Right lobe of liver (tissue), 6 donors: ENCODE results near the gene GPR15LG. TPM values are rescaled to one million over a fixed set of nuclear protein-coding genes. Genes with fewer than 3 reads are reported as not detected.

ENCODE experiments used
- ATAC-seq, 4 donors: fragments of 200-7000 bp; cut with Tn5 transposase; one replicate each; pipeline ENCODE4 v1.9.1; 2020; ENCODE audit warnings: mild to moderate bottlenecking in 4 of 4, moderate library complexity in 4 of 4
- DNase-seq, 3 donors: peaks; one replicate each; pipeline ENCODE4 v3.0.0-alpha.2; 2020
- H3K27ac ChIP-seq, 3 donors: fragments of 200-600 bp; one replicate each; pipeline ENCODE4 v1.8.0; 2022
- H3K27me3 ChIP-seq, 2 donors: fragments of 200-600 bp; one replicate each; pipeline ENCODE4 v1.8.0; 2022
- H3K36me3 ChIP-seq, 4 donors: fragments of 200-600 bp; sonication (generic) in 1 of 4; one replicate each; pipeline versions ENCODE4 v1.5.1 to v1.8.0; 2017 to 2022; ENCODE audit warnings: control low read depth in 1 of 4
- H3K4me1 ChIP-seq, 4 donors: fragments of 200-600 bp; sonication (generic) in 1 of 4; one replicate each; pipeline versions ENCODE4 v1.5.1 to v1.8.0; 2017 to 2022; ENCODE audit warnings: control low read depth in 1 of 4
- H3K4me3 ChIP-seq, 3 donors: fragments of 200-600 bp; one replicate each; pipeline ENCODE4 v1.8.0; 2022
- H3K9me3 ChIP-seq, 4 donors: fragments of 200-600 bp; sonication (generic) in 1 of 4; one replicate each; pipeline versions ENCODE4 v1.5.1 to v1.8.0; 2017 to 2022; ENCODE audit warnings: control low read depth in 1 of 4
- POLR2A ChIP-seq: fragments of 450-650 bp; IDR thresholded peaks from one replicate; pipeline ENCODE4 v1.6.1; 2017; ENCODE audit warnings: antibody characterized with exemption, mild to moderate bottlenecking
- WGBS: methylation state at CpG from one replicate; pipeline ENCODE4 v1.1.6; 2018; ENCODE audit warnings: low coverage, low lambda C conversion rate; ENCODE audit not compliant: insufficient coverage; ENCODE audit errors: missing lambda C conversion rate; 5-methylcytosine and 5-hydroxymethylcytosine counted together
- intact Hi-C, 2 donors: fragments of 100-400 bp; cut with DNase I; formaldehyde crosslinking; loops; one replicate each; pipeline versions ENCODE4 v1.11.2 to v1.14.1; 2022
- total RNA-seq, 6 experiments: library from RNA; depleted of rRNA in 2 of 6; stranded (reverse); fragments of >200 nt in 2 of 6; fragmentation: NEBNext Ultra II Directional in 3 of 6; extraction: Animal tissue kit (Norgen Biotek cat#: 25700) in 3 of 6; gene quantifications; one replicate each; pipeline versions ENCODE4 v1.1.0 to v1.2.4, GENCODE V29; 2016 to 2023
- TF ChIP-seq, protein P1 (sequence below), 4 donors: fragments of 200-600 bp in 3 of 4; fragments of 450-650 bp in 1 of 4; IDR thresholded peaks; one replicate each; pipeline versions ENCODE4 v1.5.1 to v1.8.0; 2016 to 2022; ENCODE audit warnings: antibody characterized with exemption in 4 of 4, mild to moderate bottlenecking in 2 of 4
- donor health status: DM: no; HTN: yes; CAD: no.
- donor health status: DM: no; HTN: no; CAD: no.
- donor health status: DM: no; HTN: no; CAD: no.
- donor health status: DM: no; HTN: yes; CAD: no.
- donor health status: DM: no; HTN: yes; CAD: no.

GPR15LG gene
- total RNA-seq, 6 experiments from 2014 or later: not detected

DNA sequence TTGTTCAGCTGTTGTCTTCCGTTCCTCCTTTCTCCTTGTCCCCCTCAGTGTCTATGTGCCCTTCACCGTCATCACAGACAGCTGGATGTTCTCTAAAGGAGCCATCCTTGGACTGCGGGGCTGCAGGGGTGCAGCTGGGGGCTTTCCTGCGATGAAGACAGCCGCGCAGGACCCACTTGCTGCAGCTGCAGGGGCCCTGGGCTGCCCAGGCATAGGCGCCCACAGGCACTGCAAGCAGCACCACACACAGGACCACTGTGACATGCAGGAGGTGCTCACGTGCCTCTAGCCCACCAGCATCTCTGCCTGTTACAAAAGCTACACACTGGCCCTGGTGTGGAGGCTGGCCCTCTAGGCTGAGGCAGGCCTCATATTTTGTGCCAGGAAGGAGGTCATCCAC is 48.3 kb downstream of the GPR15LG start:
- Histone ChIP-seq H3K36me3 (no peaks in the 10 kb centered on the region), H3K4me3 (no peak overlapping the region), H3K27me3 (no peaks in the 10 kb centered on the region), H3K27ac (no peak overlapping the region), H3K4me1 (no peaks in the 10 kb centered on the region), H3K9me3 (no peaks in the 10 kb centered on the region)
- peak in 1 of 4 donors; percentile 31 for ATAC-seq
- 77% methylated on average over 5 of the region's 8 CpGs for WGBS
- no peak for TF ChIP-seq POLR2A
- TF ChIP-seq, protein P1, sequence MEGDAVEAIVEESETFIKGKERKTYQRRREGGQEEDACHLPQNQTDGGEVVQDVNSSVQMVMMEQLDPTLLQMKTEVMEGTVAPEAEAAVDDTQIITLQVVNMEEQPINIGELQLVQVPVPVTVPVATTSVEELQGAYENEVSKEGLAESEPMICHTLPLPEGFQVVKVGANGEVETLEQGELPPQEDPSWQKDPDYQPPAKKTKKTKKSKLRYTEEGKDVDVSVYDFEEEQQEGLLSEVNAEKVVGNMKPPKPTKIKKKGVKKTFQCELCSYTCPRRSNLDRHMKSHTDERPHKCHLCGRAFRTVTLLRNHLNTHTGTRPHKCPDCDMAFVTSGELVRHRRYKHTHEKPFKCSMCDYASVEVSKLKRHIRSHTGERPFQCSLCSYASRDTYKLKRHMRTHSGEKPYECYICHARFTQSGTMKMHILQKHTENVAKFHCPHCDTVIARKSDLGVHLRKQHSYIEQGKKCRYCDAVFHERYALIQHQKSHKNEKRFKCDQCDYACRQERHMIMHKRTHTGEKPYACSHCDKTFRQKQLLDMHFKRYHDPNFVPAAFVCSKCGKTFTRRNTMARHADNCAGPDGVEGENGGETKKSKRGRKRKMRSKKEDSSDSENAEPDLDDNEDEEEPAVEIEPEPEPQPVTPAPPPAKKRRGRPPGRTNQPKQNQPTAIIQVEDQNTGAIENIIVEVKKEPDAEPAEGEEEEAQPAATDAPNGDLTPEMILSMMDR (IDR thresholded peaks at IDR 0.05): no peak
- no peak for DNase-seq
- intact Hi-C loops: no loop called here

DNA sequence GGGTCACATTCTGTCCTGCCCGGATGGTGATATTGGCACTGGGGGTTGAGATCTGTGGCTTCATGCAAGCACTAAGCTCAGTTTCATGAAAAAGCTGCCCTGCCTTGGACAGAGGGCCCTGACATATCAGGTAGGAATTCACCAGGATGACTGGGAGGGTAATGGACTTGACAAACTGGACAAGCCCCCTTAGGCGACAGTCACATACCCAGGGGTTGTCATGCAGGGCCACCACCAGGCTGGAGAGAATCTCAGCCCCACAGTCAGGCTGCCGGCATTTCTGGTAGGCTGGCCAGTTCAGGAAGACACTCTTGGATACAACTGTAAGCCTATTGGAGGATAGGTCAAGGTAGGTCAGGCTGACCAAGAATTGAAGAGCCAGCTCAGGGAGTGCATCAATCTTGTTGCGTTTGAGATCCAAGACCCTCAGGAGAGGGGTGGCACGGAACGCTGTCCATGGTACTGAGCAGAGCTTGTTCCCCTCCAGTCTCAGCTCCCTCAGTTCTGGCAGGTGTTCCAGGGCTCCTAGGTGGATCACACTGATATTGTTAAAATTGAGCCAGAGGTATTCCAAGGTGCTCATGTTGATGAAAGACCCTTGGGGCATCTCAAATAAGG is 50.9 kb downstream of the GPR15LG start:
- Histone ChIP-seq H3K27me3 (no peaks in the 10 kb centered on the region), H3K9me3 (no peaks in the 10 kb centered on the region), H3K27ac (no peak overlapping the region), H3K36me3 (no peaks in the 10 kb centered on the region), H3K4me1 (no peaks in the 10 kb centered on the region), H3K4me3 (no peak overlapping the region)
- no peak for ATAC-seq
- DNase-seq: no peak
- TF ChIP-seq, protein P1 (IDR thresholded peaks at IDR 0.05): no peak
- TF ChIP-seq POLR2A: no peak
- WGBS: 33% methylated on average over 3 of the region's 6 CpGs
- intact Hi-C loops: no loop called here

DNA sequence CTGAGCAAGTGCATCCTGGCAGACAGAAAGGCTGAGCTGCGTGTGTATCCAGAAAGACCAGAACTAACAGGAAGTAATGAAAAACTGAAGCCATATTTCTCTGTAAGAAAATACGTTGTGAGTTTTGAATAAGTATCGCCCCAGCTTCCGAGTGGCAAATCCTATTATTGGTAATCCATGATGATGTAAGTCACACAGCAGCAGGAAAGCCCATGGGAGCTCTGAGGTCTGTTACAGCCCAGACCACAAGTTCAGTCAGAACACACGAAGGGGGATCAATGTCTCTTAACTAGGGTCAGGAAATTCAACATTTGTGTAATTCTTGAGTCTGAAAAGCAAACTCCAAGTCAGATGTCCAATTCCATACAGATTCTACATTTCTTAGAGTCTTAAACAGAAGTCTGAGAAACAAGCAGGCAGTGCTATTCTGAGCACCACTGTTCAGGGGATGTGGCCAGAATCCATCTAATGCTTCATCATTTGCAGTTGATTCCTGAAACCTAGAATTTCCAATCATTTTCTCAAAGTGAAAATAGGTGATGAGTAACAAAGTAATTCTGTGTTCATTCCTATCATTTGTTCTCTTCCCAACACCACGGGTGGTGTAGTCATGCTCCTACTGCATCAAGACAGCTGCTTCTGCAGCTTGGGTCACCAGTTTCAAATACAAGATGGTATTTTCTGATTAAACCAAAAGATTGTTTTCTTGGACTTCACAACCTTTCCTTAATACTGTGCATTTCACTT is 52.0 kb downstream of the GPR15LG start, which contains the start of gene LRIT2:
TSS of gene LRIT2 (minus strand) at position 118 of the 747 bp plus-strand sequence. CDS start at position 94, 24 bp downstream.
- Histone ChIP-seq H3K27me3 (no peaks in the 10 kb centered on the region), H3K9me3 (no peaks in the 10 kb centered on the region), H3K4me3 (no peak within 1 kb of the TSS), H3K4me1 (no peaks in the 10 kb centered on the region), H3K27ac (no peak within 1 kb of the TSS), H3K36me3 (no peaks in the 10 kb centered on the region)
- TF ChIP-seq, protein P1 (IDR thresholded peaks at IDR 0.05): no peak
- TF ChIP-seq POLR2A: no peak
- no peak for ATAC-seq
- intact Hi-C loops: no loop called here
- DNase-seq: no peak
- WGBS: 40% methylated on average over 6 of the region's 6 CpGs

DNA sequence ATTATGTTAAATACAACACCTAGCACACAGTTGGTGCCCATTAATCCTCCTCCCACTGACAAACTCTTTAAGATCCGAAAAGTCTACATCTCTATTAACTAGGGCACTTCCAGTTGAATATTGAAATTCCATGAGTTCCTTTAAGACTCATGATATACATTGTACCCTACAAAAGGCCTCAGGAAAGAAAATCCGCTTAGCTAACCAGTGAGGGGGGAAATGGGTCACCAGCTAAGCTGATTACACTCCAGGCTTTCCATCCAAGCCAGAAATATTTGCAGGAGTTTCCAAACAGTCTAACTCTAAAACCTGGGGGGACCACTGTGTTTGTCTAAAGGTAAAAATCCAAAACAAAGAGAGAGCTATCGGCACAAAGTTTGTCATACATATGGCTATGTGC is 53.0 kb downstream of the GPR15LG start:
- Histone ChIP-seq H3K27ac (no peak overlapping the region), H3K9me3 (no peaks in the 10 kb centered on the region), H3K27me3 (no peaks in the 10 kb centered on the region), H3K4me3 (no peak overlapping the region), H3K4me1 (no peaks in the 10 kb centered on the region), H3K36me3 (no peaks in the 10 kb centered on the region)
- intact Hi-C loops: no loop called here
- 51% methylated on average over 3 of the region's 3 CpGs for WGBS
- no peak for TF ChIP-seq POLR2A
- TF ChIP-seq, protein P1 (IDR thresholded peaks at IDR 0.05): no peak
- DNase-seq: no peak
- ATAC-seq: no peak
